T-helper 22 cell (primary cell): ENCODE measurements around the gene RAB43.
"Not testable (repeated sequence)": the region's sequence is repeated elsewhere in the genome, so short reads cannot be mapped to it uniquely, and the experiment has no call there.

ENCODE experiments used
- DNase-seq: peaks from one replicate; pipeline ENCODE4 v3.0.0-alpha.2; 2020; ENCODE audit warnings: low read depth

Gene RAB43

GRCh38 chr3:129121792-129122411, at the start of gene RAB43:
TSS of gene RAB43 (minus strand) at chr3:129121804. CDS start at chr3:129121489, 315 bp downstream.
- peak; percentile 75 for DNase-seq

GRCh38 chr3:129166579-129167332, 45.2 kb upstream of the RAB43 start:
- DNase-seq: no peak

GRCh38 chr3:129165594-129165993, 44.0 kb upstream of the RAB43 start:
- not testable (repeated sequence) for DNase-seq

- no peak for DNase-seq
These were observed 42.9 kb upstream of the RAB43 start for GRCh38 chr3:129164500-129164899.

- no peak for DNase-seq
These were observed 41.4 kb upstream of the RAB43 start for GRCh38 chr3:129162729-129163579.

- DNase-seq: peak; percentile 3
These were observed 40.3 kb upstream of the RAB43 start for GRCh38 chr3:129161860-129162271.

- DNase-seq: peak; percentile 83
These were observed 39.6 kb upstream of the RAB43 start, which contains the start of gene ISY1 for GRCh38 chr3:129160891-129161859. TSS of gene ISY1 (minus strand) at chr3:129161063. CDS start at chr3:129160975, 88 bp downstream.

- no peak for DNase-seq
These were observed 23.2 kb upstream of the RAB43 start for GRCh38 chr3:129144786-129145185.

- DNase-seq: not testable (repeated sequence)
These were observed 19.4 kb upstream of the RAB43 start for GRCh38 chr3:129141011-129141410.

- DNase-seq: no peak
These were observed 18.3 kb upstream of the RAB43 start for GRCh38 chr3:129139911-129140310.

- not testable (repeated sequence) for DNase-seq
These were observed 14.7 kb upstream of the RAB43 start for GRCh38 chr3:129136275-129136674.

GRCh38 chr3:129132097-129132866, 10.7 kb upstream of the RAB43 start:
- DNase-seq: no peak

- DNase-seq: no peak
These were observed 10.0 kb upstream of the RAB43 start for GRCh38 chr3:129131465-129132088.

GRCh38 chr3:129130291-129130813, 8.7 kb upstream of the RAB43 start:
- DNase-seq: no peak

GRCh38 chr3:129128357-129129155, 7.0 kb upstream of the RAB43 start:
- DNase-seq: no peak

GRCh38 chr3:129126726-129127280, 5.2 kb upstream of the RAB43 start:
- DNase-seq: no peak

- DNase-seq: peak; percentile 27
These were observed 1.9 kb upstream of the RAB43 start for GRCh38 chr3:129123314-129124060.
